ENCODE results near the gene GAK. TPM values are rescaled to one million over a fixed set of nuclear protein-coding genes. Genes with fewer than 3 reads are reported as not detected.

GAK gene
- total and polyA plus RNA-seq, 4 donors, result 27.4 to 69.7 (median 47.0) TPM

GRCh38 chr4:860561-860960, 71.6 kb downstream of the GAK start:
- Histone ChIP-seq H3K9ac (ENCODE audit: low read depth in 1 of 2, low read length in 2 of 2) (no peak overlapping the region), H3K36me3 (ENCODE audit: control insufficient read depth in 4 of 4, insufficient read depth in 3 of 4, low read depth in 1 of 4, low read length in 3 of 4) (peaks cover 13 to 83% (median 37%) of the 10 kb centered on the region in 4 donors), H3K4me3 (ENCODE audit: low read depth in 1 of 3, low read length in 3 of 3) (no peak overlapping the region), H3K9me3 (ENCODE audit: control insufficient read depth in 4 of 4, low read length in 3 of 4) (no peaks in the 10 kb centered on the region), H3K27ac (ENCODE audit: low read depth in 1 of 2, low read length in 2 of 2) (no peak overlapping the region), H3K27me3 (ENCODE audit: control insufficient read depth in 4 of 4, insufficient read depth in 4 of 4, low read length in 3 of 4) (no peaks in the 10 kb centered on the region), H3K4me1 (ENCODE audit: control insufficient read depth in 4 of 4, insufficient read depth in 4 of 4, low read length in 3 of 4) (no peaks in the 10 kb centered on the region)
- TF ChIP-seq NR2F2 (IDR thresholded peaks at IDR 0.05), result no peak
- no peak for DNase-seq (ENCODE audit: low spot score)
- 97% methylated on average over 21 of the region's 21 CpGs for WGBS

GRCh38 chr4:859496-859895, 72.6 kb downstream of the GAK start:
- Histone ChIP-seq H3K27ac (ENCODE audit: low read depth in 1 of 2, low read length in 2 of 2) (no peak overlapping the region), H3K9me3 (ENCODE audit: control insufficient read depth in 4 of 4, low read length in 3 of 4) (no peaks in the 10 kb centered on the region), H3K36me3 (ENCODE audit: control insufficient read depth in 4 of 4, insufficient read depth in 3 of 4, low read depth in 1 of 4, low read length in 3 of 4) (peaks cover 13 to 78% (median 32%) of the 10 kb centered on the region in 4 donors), H3K4me3 (ENCODE audit: low read depth in 1 of 3, low read length in 3 of 3) (no peak overlapping the region), H3K27me3 (ENCODE audit: control insufficient read depth in 4 of 4, insufficient read depth in 4 of 4, low read length in 3 of 4) (no peaks in the 10 kb centered on the region), H3K9ac (ENCODE audit: low read depth in 1 of 2, low read length in 2 of 2) (no peak overlapping the region), H3K4me1 (ENCODE audit: control insufficient read depth in 4 of 4, insufficient read depth in 4 of 4, low read length in 3 of 4) (no peaks in the 10 kb centered on the region)
- no peak for TF ChIP-seq NR2F2 (IDR thresholded peaks at IDR 0.05)
- TF ChIP-seq RAD21 (IDR thresholded peaks at IDR 0.05), result no peak
- TF ChIP-seq, protein P1, sequence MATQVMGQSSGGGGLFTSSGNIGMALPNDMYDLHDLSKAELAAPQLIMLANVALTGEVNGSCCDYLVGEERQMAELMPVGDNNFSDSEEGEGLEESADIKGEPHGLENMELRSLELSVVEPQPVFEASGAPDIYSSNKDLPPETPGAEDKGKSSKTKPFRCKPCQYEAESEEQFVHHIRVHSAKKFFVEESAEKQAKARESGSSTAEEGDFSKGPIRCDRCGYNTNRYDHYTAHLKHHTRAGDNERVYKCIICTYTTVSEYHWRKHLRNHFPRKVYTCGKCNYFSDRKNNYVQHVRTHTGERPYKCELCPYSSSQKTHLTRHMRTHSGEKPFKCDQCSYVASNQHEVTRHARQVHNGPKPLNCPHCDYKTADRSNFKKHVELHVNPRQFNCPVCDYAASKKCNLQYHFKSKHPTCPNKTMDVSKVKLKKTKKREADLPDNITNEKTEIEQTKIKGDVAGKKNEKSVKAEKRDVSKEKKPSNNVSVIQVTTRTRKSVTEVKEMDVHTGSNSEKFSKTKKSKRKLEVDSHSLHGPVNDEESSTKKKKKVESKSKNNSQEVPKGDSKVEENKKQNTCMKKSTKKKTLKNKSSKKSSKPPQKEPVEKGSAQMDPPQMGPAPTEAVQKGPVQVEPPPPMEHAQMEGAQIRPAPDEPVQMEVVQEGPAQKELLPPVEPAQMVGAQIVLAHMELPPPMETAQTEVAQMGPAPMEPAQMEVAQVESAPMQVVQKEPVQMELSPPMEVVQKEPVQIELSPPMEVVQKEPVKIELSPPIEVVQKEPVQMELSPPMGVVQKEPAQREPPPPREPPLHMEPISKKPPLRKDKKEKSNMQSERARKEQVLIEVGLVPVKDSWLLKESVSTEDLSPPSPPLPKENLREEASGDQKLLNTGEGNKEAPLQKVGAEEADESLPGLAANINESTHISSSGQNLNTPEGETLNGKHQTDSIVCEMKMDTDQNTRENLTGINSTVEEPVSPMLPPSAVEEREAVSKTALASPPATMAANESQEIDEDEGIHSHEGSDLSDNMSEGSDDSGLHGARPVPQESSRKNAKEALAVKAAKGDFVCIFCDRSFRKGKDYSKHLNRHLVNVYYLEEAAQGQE (IDR thresholded peaks at IDR 0.05), result no peak
- TF ChIP-seq MAX (IDR thresholded peaks at IDR 0.05), result no peak
- TF ChIP-seq RXRA (IDR thresholded peaks at IDR 0.05), result no peak
- TF ChIP-seq, protein P2, sequence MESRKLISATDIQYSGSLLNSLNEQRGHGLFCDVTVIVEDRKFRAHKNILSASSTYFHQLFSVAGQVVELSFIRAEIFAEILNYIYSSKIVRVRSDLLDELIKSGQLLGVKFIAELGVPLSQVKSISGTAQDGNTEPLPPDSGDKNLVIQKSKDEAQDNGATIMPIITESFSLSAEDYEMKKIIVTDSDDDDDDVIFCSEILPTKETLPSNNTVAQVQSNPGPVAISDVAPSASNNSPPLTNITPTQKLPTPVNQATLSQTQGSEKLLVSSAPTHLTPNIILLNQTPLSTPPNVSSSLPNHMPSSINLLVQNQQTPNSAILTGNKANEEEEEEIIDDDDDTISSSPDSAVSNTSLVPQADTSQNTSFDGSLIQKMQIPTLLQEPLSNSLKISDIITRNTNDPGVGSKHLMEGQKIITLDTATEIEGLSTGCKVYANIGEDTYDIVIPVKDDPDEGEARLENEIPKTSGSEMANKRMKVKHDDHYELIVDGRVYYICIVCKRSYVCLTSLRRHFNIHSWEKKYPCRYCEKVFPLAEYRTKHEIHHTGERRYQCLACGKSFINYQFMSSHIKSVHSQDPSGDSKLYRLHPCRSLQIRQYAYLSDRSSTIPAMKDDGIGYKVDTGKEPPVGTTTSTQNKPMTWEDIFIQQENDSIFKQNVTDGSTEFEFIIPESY (IDR thresholded peaks at IDR 0.05), result no peak
- no peak for TF ChIP-seq HNF4A (conservative IDR thresholded peaks at IDR 0.05)
- TF ChIP-seq YY1 (IDR thresholded peaks at IDR 0.05), result no peak
- TF ChIP-seq, protein P3, sequence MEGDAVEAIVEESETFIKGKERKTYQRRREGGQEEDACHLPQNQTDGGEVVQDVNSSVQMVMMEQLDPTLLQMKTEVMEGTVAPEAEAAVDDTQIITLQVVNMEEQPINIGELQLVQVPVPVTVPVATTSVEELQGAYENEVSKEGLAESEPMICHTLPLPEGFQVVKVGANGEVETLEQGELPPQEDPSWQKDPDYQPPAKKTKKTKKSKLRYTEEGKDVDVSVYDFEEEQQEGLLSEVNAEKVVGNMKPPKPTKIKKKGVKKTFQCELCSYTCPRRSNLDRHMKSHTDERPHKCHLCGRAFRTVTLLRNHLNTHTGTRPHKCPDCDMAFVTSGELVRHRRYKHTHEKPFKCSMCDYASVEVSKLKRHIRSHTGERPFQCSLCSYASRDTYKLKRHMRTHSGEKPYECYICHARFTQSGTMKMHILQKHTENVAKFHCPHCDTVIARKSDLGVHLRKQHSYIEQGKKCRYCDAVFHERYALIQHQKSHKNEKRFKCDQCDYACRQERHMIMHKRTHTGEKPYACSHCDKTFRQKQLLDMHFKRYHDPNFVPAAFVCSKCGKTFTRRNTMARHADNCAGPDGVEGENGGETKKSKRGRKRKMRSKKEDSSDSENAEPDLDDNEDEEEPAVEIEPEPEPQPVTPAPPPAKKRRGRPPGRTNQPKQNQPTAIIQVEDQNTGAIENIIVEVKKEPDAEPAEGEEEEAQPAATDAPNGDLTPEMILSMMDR (IDR thresholded peaks at IDR 0.05; ENCODE audit: low read depth, low read length, missing input control), result no peak
- no peak for DNase-seq (ENCODE audit: low spot score)
- WGBS, result 95% methylated on average over 13 of the region's 13 CpGs
